VCaP (cell line): Measurements from ENCODE around the gene FBXL19.
A peak's percentile ranks its signal among the peaks of the same experiment; 100 is the strongest.

Source experiments
- H3K27ac ChIP-seq: fragments of 450-650 bp; 2 replicates; pipeline ENCODE4 v1.5.1; 2017
- TF ChIP-seq, protein P1 (sequence below): fragments of 450-650 bp; conservative IDR thresholded peaks from 2 replicates; pipeline ENCODE4 v1.5.1; 2017; ENCODE audit warnings: mild to moderate bottlenecking, moderate library complexity

FBXL19 gene, protein sequence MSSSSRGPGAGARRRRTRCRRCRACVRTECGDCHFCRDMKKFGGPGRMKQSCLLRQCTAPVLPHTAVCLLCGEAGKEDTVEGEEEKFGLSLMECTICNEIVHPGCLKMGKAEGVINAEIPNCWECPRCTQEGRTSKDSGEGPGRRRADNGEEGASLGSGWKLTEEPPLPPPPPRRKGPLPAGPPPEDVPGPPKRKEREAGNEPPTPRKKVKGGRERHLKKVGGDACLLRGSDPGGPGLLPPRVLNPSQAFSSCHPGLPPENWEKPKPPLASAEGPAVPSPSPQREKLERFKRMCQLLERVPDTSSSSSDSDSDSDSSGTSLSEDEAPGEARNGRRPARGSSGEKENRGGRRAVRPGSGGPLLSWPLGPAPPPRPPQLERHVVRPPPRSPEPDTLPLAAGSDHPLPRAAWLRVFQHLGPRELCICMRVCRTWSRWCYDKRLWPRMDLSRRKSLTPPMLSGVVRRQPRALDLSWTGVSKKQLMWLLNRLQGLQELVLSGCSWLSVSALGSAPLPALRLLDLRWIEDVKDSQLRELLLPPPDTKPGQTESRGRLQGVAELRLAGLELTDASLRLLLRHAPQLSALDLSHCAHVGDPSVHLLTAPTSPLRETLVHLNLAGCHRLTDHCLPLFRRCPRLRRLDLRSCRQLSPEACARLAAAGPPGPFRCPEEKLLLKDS

DNA sequence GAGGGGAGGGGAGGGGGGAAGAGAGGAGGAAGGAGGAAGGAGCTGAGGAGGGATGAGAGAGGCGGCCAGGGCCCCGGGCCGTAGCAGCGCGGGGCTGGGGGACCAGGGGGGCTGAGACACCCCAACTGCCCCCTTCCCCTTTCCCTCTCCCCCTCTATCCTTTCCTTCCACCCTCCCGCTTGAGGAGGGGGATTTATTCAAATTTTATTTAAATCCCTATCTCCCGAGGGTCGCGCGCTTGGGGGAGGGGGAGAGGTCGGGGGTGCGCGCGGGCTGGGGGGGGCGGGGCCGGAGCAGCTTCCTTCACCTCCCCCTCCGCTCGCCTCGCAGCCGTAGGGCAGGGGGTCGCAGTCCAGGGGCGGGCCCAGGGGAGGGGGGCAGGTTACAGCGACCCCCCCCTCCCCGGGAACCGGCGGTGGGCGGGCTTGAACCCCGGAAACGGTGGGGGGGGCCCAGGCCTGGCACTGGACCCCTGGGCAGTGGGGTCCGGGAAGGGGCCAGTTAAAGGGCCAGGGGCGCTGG is at the start of gene FBXL19:
Gene FBXL19 (plus strand): TSS at position 19 of the 522 bp plus-strand sequence. CDS start 2,183 bp downstream, outside the sequence.
- TF ChIP-seq, protein P1, sequence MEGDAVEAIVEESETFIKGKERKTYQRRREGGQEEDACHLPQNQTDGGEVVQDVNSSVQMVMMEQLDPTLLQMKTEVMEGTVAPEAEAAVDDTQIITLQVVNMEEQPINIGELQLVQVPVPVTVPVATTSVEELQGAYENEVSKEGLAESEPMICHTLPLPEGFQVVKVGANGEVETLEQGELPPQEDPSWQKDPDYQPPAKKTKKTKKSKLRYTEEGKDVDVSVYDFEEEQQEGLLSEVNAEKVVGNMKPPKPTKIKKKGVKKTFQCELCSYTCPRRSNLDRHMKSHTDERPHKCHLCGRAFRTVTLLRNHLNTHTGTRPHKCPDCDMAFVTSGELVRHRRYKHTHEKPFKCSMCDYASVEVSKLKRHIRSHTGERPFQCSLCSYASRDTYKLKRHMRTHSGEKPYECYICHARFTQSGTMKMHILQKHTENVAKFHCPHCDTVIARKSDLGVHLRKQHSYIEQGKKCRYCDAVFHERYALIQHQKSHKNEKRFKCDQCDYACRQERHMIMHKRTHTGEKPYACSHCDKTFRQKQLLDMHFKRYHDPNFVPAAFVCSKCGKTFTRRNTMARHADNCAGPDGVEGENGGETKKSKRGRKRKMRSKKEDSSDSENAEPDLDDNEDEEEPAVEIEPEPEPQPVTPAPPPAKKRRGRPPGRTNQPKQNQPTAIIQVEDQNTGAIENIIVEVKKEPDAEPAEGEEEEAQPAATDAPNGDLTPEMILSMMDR, result no peak
- peak within 1 kb of the TSS; percentile 89 for H3K27ac ChIP-seq

DNA sequence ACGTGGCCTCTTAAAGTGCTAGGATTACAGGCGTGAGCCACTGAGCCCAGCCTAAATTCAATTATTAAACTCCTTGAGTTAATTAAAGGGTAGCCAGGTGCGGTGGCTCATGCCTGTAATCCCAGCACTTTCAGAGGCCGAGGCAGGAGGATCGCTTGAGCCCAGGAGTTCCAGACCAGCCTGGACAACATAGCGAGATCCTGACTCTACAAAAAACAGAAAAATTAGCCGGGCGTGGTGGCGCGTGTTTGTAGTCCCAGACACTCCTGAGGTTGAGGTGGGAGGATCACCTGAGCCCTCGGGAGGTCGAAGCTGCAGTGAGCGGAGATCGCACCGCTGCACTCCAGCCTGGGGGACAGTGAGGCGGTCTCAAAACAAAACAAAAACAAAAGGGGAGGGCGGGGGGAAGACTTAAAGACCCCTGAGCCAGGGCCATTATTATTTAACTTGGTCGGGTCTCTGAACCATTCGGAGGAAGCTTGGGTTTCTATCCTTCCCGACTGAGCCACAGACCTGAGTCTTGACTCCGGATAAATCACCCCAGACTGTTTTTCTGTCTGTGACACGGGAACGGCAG is 49.0 kb upstream of the FBXL19 start:
- TF ChIP-seq, protein P1, result no peak
- H3K27ac ChIP-seq, result peak overlapping the region; percentile 80

DNA sequence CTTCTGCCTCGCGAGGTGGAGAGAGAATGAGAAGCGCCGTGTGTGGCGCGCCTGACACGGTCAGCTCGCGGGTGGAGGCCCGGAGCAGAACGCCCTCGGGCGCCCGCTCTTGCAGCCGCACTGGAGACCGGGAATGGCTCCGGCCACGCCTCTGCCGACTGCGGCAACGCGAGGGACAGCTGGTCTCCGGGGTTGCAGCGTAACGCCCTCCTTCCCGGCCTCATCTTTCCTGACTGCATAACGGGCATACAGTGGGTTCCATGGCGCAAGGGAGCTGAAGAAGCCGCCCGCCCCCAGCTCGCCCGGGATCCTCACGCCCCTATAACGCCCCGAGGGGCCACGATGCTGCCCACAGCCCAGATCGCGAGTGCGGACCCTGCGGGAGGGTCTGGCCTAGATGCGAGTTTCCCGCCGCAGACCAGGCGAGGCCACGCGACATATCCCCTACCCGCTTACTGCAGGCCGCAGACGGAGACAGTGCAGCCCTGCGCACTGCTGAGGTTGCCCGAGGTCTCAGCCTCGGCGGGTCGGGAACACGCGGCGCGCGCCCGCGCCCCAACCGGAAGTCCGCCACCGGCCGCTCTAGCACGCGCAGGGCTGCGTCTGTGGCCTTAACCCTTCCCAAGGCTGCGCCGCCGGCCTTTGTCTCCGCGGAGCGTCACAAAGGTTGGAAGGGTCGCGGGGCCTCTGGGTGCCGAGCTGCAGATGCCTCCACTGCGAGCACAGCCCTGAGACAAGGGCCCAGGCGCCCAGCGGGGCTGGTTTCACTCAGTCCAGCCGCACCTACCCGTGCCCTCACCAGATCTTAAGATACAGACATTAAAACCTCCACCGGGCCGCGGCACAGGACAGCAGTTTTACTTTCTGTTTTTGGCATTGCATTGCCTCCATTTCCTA is 48.3 kb upstream of the FBXL19 start:
- H3K27ac ChIP-seq, result peak overlapping the region; percentile 80
- TF ChIP-seq, protein P1, result no peak

DNA sequence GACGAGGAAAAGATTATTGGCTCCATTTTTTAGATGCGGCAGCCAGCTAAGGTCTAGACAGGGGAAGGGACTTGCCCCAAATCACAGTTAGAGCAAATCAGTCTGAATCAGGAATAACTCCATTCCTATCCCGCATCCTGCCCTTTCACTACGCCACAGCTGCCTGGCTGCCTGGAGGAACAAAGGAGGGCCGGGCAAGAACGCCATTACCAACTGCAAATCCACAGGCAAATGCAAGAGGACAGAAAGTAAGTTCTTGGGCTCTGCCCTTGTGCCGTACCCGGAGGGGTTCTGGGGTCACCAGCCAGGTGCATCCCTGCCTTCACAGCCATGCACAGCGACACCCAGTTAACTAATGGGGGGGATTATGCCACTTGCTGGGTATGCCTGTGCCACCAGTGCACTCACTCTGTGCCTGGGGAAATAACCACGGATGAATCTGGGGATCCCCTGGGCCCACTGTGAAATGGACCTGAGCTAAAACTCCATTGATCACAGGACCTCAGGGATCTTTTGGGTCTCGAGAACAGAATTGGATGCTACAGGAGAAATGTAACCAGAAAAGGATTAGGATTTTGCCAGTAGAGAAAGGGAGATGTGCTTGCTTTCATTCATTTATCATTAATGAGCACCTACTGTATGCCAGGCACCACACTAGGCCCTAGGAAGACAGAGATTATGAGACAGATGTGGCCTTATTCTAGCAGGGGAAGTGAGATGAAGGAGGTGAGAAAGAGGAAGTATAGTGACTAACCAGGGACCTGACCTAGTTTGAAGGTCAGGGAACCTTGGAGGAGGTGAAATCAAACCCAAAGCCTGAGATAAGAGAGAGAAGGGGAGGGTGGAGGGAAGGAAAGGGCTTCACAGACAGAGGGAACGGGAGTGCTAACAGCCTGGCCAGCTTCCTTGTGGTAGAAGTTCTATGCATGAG is 47.2 kb upstream of the FBXL19 start:
- H3K27ac ChIP-seq, result peak overlapping the region; percentile 80
- TF ChIP-seq, protein P1, result no peak

DNA sequence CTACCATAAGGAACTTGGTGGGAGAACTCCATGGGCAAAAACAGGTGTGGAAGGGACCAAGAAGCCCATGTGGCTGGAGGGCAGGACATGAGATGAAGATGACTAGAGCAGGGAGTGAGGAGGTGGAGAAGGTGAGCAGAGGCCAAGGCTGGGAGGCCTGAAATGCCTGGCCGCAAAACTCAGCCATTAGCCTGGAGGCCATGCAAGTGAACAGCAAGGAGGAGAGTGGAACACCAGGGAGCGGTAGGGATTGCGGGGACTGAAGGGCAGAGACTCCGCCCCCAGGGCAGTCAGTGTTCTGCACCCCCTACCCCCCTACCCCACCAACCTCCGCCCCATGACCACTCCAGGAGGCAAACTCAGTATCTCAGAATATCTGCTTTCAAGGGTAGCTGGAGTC is 46.5 kb upstream of the FBXL19 start:
- peak overlapping the region; percentile 80; the same call in 1 of the 2 replicates for H3K27ac ChIP-seq
- TF ChIP-seq, protein P1, result no peak

DNA sequence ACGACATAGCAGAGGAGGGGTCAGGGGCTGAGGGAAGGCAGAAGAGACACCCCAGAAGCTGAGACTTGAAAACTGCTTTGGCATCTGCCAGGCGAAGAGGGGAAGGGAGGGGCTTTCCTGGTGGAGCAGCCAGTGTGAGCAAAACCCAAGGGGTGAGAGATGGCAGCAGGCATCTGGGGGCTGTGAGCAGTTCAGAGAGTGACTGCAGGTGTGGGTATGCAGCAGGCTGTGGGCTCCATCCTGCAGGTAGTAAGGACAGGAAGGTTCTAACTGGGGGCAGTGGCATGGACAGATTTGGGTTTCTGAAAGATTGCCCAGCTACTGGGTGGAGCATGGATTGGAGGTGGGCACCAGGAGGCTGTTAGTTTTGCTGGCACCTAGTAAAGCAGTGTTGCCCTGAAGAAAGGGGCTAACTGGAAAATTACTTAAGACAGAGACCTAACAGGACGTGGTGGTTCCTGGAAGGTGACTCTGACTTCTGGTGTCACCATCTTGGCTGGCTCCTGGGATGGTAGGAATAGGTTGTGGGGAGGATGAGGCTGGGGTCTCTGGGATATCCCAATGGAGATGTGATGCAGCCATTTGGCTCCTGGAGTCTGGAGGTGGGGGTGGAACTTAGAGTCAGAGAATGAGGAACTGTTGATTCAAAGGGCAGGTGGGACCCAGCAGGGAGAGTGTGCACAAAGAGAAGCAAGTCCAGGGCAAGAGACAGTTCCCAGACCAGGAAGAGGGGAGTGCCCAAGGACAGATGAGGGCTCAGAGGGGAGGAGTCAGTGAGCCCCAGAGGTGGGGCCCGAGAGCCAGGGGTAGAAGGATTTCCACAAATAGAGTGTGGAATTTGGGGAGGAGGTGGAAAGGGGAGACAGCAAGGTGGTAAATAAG is 40.7 kb upstream of the FBXL19 start:
- H3K27ac ChIP-seq, result no peak overlapping the region
- TF ChIP-seq, protein P1, result no peak
